Effector memory CD4-positive, alpha-beta T cell (primary cell): ENCODE results near the gene TSPO.
A peak's percentile ranks its signal among the peaks of the same experiment; 100 is the strongest.

Experiments used
- DNase-seq, 3 donors: peaks; one replicate each; pipeline ENCODE4 v3.0.0-alpha.2; 2020
- H3K27ac ChIP-seq: 2 replicates; pipeline ENCODE4 v1.7.0; 2013; ENCODE audit warnings: mild to moderate bottlenecking, low read length, moderate library complexity; ENCODE audit not compliant: insufficient read depth, poor library complexity, severe bottlenecking
- H3K27me3 ChIP-seq: replicated peaks from 2 replicates; pipeline ENCODE4 v1.7.0; 2013; ENCODE audit warnings: mild to moderate bottlenecking, low read length; ENCODE audit not compliant: insufficient read depth, control insufficient read depth, poor library complexity, severe bottlenecking
- H3K36me3 ChIP-seq: 2 replicates; pipeline ENCODE4 v1.7.0; 2013; ENCODE audit warnings: mild to moderate bottlenecking, low read length, moderate library complexity; ENCODE audit not compliant: control insufficient read depth, insufficient read depth
- H3K4me1 ChIP-seq: 2 replicates; pipeline ENCODE4 v1.7.0; 2013; ENCODE audit warnings: low read length, mild to moderate bottlenecking; ENCODE audit not compliant: control insufficient read depth, insufficient read depth, poor library complexity, severe bottlenecking
- H3K4me3 ChIP-seq: 2 replicates; pipeline ENCODE4 v1.7.0; 2013; ENCODE audit warnings: low read length, low read depth, mild to moderate bottlenecking; ENCODE audit not compliant: insufficient read depth, poor library complexity, severe bottlenecking
- H3K9me3 ChIP-seq: 2 replicates; pipeline ENCODE4 v1.7.0; 2013; ENCODE audit warnings: mild to moderate bottlenecking, low read length, moderate library complexity; ENCODE audit not compliant: control insufficient read depth

TSPO gene

GRCh38 chr22:43147821-43148220, 3.5 kb upstream of the TSPO start:
- Histone ChIP-seq H3K4me1 (peaks cover 15% of the 10 kb centered on the region), H3K9me3 (no peaks in the 10 kb centered on the region), H3K27ac (no peak overlapping the region), H3K27me3 (no peaks in the 10 kb centered on the region), H3K36me3 (no peaks in the 10 kb centered on the region), H3K4me3 (no peak overlapping the region)
- DNase-seq = no peak

GRCh38 chr22:43148581-43148980, 2.8 kb upstream of the TSPO start:
- Histone ChIP-seq H3K4me1 (peaks cover 16% of the 10 kb centered on the region), H3K4me3 (no peak overlapping the region), H3K36me3 (no peaks in the 10 kb centered on the region), H3K27ac (no peak overlapping the region), H3K9me3 (no peaks in the 10 kb centered on the region), H3K27me3 (no peaks in the 10 kb centered on the region)
- no peak for DNase-seq

- H3K4me1 ChIP-seq = peaks cover 16% of the 10 kb centered on the region
- peak overlapping the region; percentile 91 for H3K4me3 ChIP-seq
- no peaks in the 10 kb centered on the region for H3K27me3 ChIP-seq
- peaks cover under 1% of the 10 kb centered on the region for H3K36me3 ChIP-seq
- peak overlapping the region; percentile 67 for H3K27ac ChIP-seq
- DNase-seq = no peak
- H3K9me3 ChIP-seq = no peaks in the 10 kb centered on the region
These were observed 590 bp upstream of the TSPO start for GRCh38 chr22:43150731-43151206.

- no peak for DNase-seq
- H3K36me3 ChIP-seq = peaks cover 3% of the 10 kb centered on the region
- peaks cover 16% of the 10 kb centered on the region for H3K4me1 ChIP-seq
These were observed 621 bp downstream of the TSPO start for GRCh38 chr22:43152003-43152356.

GRCh38 chr22:43152357-43153071, 1.2 kb downstream of the TSPO start:
- H3K27ac ChIP-seq = peak overlapping the region; percentile 67
- peaks cover 16% of the 10 kb centered on the region for H3K4me1 ChIP-seq
- H3K9me3 ChIP-seq = no peaks in the 10 kb centered on the region
- H3K4me3 ChIP-seq = peak overlapping the region; percentile 91
- peak; percentile 36 to 47 (median 39) for DNase-seq
- no peaks in the 10 kb centered on the region for H3K27me3 ChIP-seq
- H3K36me3 ChIP-seq = peaks cover 3% of the 10 kb centered on the region

More at GRCh38 chr22:43152003-43152356, 621 bp downstream of the TSPO start:
- Histone ChIP-seq H3K9me3 (no peaks in the 10 kb centered on the region), H3K27ac (peak overlapping the region; percentile 67), H3K27me3 (no peaks in the 10 kb centered on the region), H3K4me3 (peak overlapping the region; percentile 91)

- H3K9me3 ChIP-seq = no peaks in the 10 kb centered on the region
- H3K4me1 ChIP-seq = peaks cover 16% of the 10 kb centered on the region
- no peak overlapping the region for H3K4me3 ChIP-seq
- no peaks in the 10 kb centered on the region for H3K27me3 ChIP-seq
- DNase-seq = no peak
- no peak overlapping the region for H3K27ac ChIP-seq
- peaks cover 3% of the 10 kb centered on the region for H3K36me3 ChIP-seq
These were observed 2.5 kb downstream of the TSPO start for GRCh38 chr22:43153899-43154298.

- Histone ChIP-seq H3K9me3 (no peaks in the 10 kb centered on the region), H3K27me3 (no peaks in the 10 kb centered on the region), H3K4me3 (no peak overlapping the region), H3K4me1 (peaks cover 16% of the 10 kb centered on the region), H3K36me3 (peaks cover 10% of the 10 kb centered on the region), H3K27ac (no peak overlapping the region)
- DNase-seq = no peak
These were observed 3.7 kb downstream of the TSPO start for GRCh38 chr22:43154887-43155536.

GRCh38 chr22:43155789-43156188, 4.4 kb downstream of the TSPO start:
- no peak overlapping the region for H3K27ac ChIP-seq
- peaks cover 12% of the 10 kb centered on the region for H3K36me3 ChIP-seq
- H3K9me3 ChIP-seq = no peaks in the 10 kb centered on the region
- no peak for DNase-seq
- no peak overlapping the region for H3K4me3 ChIP-seq
- peaks cover 15% of the 10 kb centered on the region for H3K4me1 ChIP-seq
- H3K27me3 ChIP-seq = no peaks in the 10 kb centered on the region

- no peaks in the 10 kb centered on the region for H3K27me3 ChIP-seq
- peaks cover 10% of the 10 kb centered on the region for H3K4me1 ChIP-seq
- H3K4me3 ChIP-seq = no peak overlapping the region
- peaks cover 12% of the 10 kb centered on the region for H3K36me3 ChIP-seq
- no peaks in the 10 kb centered on the region for H3K9me3 ChIP-seq
- H3K27ac ChIP-seq = no peak overlapping the region
- DNase-seq = no peak
These were observed 5.1 kb downstream of the TSPO start for GRCh38 chr22:43156413-43156812.

- H3K4me1 ChIP-seq = peaks cover 1% of the 10 kb centered on the region
- H3K27me3 ChIP-seq = no peaks in the 10 kb centered on the region
- peaks cover 12% of the 10 kb centered on the region for H3K36me3 ChIP-seq
- no peaks in the 10 kb centered on the region for H3K9me3 ChIP-seq
- no peak for DNase-seq
- H3K27ac ChIP-seq = no peak overlapping the region
- H3K4me3 ChIP-seq = no peak overlapping the region
These were observed 6.7 kb downstream of the TSPO start for GRCh38 chr22:43157874-43158546.
